ENCODE results near the gene IFT20. TPM values are rescaled to one million over a fixed set of nuclear protein-coding genes. Genes with fewer than 3 reads are reported as not detected.
A peak's percentile ranks its signal among the peaks of the same experiment; 100 is the strongest.

The IFT20 gene
- total and polyA plus RNA-seq, 2 of the 13 experiments (the other 11 are each of a cell fraction or from before 2014, with no cell fraction given) = 28.0 to 37.8 TPM

DNA sequence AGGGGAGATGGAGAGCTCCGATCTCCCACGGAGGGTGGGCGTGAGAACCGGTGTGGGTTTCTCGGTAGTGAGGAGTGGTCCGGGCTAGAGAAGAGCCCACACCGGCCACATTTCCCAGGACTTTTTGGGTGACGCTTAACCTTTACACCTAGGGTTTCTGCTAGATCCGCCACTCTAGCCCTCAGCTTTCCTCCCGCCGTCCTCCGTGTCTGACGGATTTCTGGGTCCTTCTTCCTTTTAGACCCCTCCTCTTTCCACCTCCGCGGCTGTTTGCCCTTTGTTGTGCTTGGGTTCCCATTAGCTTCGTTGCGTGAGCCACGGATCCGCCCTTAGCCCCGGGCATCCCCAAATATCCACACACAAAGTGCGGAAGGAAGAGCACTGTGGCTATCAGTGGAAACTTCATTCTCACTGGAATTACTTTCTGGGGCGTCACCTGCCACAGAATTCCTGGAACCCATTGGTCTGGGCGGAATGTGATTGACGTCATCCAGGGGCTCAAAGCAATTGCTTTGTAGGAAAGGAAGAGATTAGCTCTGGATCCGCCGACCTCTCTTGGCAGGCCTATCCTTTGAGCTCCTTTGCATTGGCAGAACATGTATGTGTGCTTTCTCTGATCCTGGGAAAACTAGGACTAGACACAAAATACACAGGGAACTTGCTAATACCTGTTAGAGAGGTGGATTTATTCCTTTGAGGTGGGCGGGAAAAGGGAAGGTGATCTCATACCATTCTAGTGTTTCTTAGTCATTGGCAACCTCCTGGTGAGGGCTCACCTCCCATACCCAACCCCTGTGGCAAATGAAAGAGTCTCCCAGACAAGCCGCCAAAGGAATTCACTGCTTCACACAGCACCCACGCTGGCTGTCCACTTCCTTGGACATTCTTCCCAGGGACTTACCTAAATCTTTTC lies 943 bp upstream of the IFT20 start (continued):
- TF ChIP-seq ZNF441 (CRISPR knock-in tag; IDR thresholded peaks at IDR 0.05; ENCODE audit: borderline replicate concordance) (peak; percentile 56; the same call in 1 of the 2 replicates), CCDC6 (CRISPR knock-in tag; IDR thresholded peaks at IDR 0.05) (0 out of 2 replicates have a peak, but pooled peaks have one; percentile 57), SATB2 (CRISPR knock-in tag; IDR thresholded peaks at IDR 0.05) (no peak), ZNF616 (CRISPR knock-in tag; IDR thresholded peaks at IDR 0.05; ENCODE audit: low read depth) (0 out of 2 replicates have a peak, but pooled peaks have one; percentile 5), POLR2A (IDR thresholded peaks at IDR 0.05; ENCODE audit: insufficient read depth in 1 of 2, low read depth in 2 of 2, low read length in 2 of 2) (peak in 1 of 2 experiments; percentile 45; a peak in 1 of 4 replicates), GABPA (IDR thresholded peaks at IDR 0.05; ENCODE audit: low read depth, low read length) (no peak; the same call in 1 of the 2 replicates), GABPA (CRISPR knock-in tag; IDR thresholded peaks at IDR 0.05; ENCODE audit: low read depth) (0 out of 2 replicates have a peak, but pooled peaks have one; percentile 27), GPN1 (CRISPR knock-in tag; IDR thresholded peaks at IDR 0.05; ENCODE audit: borderline replicate concordance) (no peak), ZNF891 (CRISPR knock-in tag; IDR thresholded peaks at IDR 0.05) (peak; percentile 54; the same call in 1 of the 2 replicates), ZBTB49 (CRISPR knock-in tag; IDR thresholded peaks at IDR 0.05; ENCODE audit: borderline replicate concordance) (no peak), HMG20B (CRISPR knock-in tag; conservative IDR thresholded peaks at IDR 0.05) (0 out of 2 replicates have a peak, but pooled peaks have one; percentile 26), ZNF792 (CRISPR knock-in tag; IDR thresholded peaks at IDR 0.05) (0 out of 2 replicates have a peak, but pooled peaks have one; percentile 1), CREB1 (IDR thresholded peaks at IDR 0.05) (peak; percentile 89), CREB1 (CRISPR knock-in tag; IDR thresholded peaks at IDR 0.05) (peak; percentile 69; the same call in 1 of the 2 replicates), ZNF34 (CRISPR knock-in tag; IDR thresholded peaks at IDR 0.05; ENCODE audit: borderline replicate concordance) (peak; percentile 13; the same call in 1 of the 2 replicates), ZBTB7A (CRISPR knock-in tag; IDR thresholded peaks at IDR 0.05) (0 out of 2 replicates have a peak, but pooled peaks have one; percentile 11), ZSCAN12 (CRISPR knock-in tag; IDR thresholded peaks at IDR 0.05) (no peak), PAX8 (CRISPR knock-in tag; IDR thresholded peaks at IDR 0.05; ENCODE audit: borderline replicate concordance) (0 out of 2 replicates have a peak, but pooled peaks have one; percentile 3), NFYB (CRISPR knock-in tag; IDR thresholded peaks at IDR 0.05) (peak; percentile 32; the same call in 1 of the 2 replicates), ZNF556 (CRISPR knock-in tag; IDR thresholded peaks at IDR 0.05; ENCODE audit: borderline replicate concordance) (0 out of 2 replicates have a peak, but pooled peaks have one; percentile 4), ZNF121 (CRISPR knock-in tag; IDR thresholded peaks at IDR 0.05) (0 out of 2 replicates have a peak, but pooled peaks have one; percentile 15), CENPX (CRISPR knock-in tag; IDR thresholded peaks at IDR 0.05) (no peak)
- TF ChIP-seq, protein P1, sequence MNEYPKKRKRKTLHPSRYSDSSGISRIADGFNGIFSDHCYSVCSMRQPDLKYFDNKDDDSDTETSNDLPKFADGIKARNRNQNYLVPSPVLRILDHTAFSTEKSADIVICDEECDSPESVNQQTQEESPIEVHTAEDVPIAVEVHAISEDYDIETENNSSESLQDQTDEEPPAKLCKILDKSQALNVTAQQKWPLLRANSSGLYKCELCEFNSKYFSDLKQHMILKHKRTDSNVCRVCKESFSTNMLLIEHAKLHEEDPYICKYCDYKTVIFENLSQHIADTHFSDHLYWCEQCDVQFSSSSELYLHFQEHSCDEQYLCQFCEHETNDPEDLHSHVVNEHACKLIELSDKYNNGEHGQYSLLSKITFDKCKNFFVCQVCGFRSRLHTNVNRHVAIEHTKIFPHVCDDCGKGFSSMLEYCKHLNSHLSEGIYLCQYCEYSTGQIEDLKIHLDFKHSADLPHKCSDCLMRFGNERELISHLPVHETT (CRISPR knock-in tag; conservative IDR thresholded peaks at IDR 0.05) = 0 out of 2 replicates have a peak, but pooled peaks have one; percentile 5
- TF ChIP-seq, protein P2, sequence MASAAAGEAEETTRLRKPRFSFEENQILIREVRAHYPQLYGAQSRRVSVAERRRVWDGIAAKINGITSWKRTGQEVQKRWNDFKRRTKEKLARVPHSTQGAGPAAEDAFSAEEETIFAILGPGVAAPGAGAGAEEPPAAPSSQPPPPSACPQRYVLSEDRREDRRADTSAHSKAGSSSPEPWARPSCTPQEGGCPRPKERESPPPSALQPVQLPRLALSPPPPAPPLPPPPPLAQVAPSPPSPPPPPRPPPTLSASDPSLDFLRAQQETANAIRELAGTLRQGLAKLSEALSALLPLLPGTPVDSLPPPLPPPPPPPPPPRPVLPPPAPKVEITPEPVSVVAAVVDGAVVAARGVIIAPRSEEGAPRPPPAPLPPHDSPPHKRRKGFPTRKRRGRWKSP (CRISPR knock-in tag; IDR thresholded peaks at IDR 0.05) = 0 out of 2 replicates have a peak, but pooled peaks have one; percentile 37
- TF ChIP-seq, protein P3, sequence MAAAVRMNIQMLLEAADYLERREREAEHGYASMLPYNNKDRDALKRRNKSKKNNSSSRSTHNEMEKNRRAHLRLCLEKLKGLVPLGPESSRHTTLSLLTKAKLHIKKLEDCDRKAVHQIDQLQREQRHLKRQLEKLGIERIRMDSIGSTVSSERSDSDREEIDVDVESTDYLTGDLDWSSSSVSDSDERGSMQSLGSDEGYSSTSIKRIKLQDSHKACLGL (CRISPR knock-in tag; IDR thresholded peaks at IDR 0.05) = no peak

Measured in HepG2 (cell line).